H1 (cell line): ENCODE measurements around the gene GRID2. TPM values are rescaled to one million over a fixed set of nuclear protein-coding genes. Genes with fewer than 3 reads are reported as not detected.
A peak's percentile ranks its signal among the peaks of the same experiment; 100 is the strongest.

Source experiments
- CTCF ChIA-PET: fragments of 300-600 bp; sonication (Branson Sonifier 250); formaldehyde crosslinking; loops from one replicate; lab custom pipeline; 2021; ENCODE audit not compliant: partially characterized antibody; lab: Charles Lee
- POLR2A ChIA-PET: fragments of 300-600 bp; sonication (Branson Sonifier 250); formaldehyde crosslinking; loops from one replicate; lab custom pipeline; 2021; ENCODE audit warnings: inconsistent platforms; ENCODE audit not compliant: partially characterized antibody; lab: Charles Lee
- DNase-seq, 2 experiments: peaks; one replicate each; pipeline versions ENCODE4 v3.0.0 to v3.0.0-alpha.2; 2010 to 2022; ENCODE audit warnings: low spot score in 2 of 2, low read depth in 1 of 2, mixed read lengths in 1 of 2
- FAIRE-seq: peaks from 2 replicates; lab custom pipeline; 2011; peaks lifted over from hg19 to GRCh38; lab: Jason Lieb, UNC
- H2AFZ ChIP-seq: 2 replicates; pipeline ENCODE4 v1.8.1; 2012; ENCODE audit warnings: low read length, inconsistent platforms
- H2AK5ac ChIP-seq: 2 replicates; pipeline ENCODE4 v1.6.1; 2013; ENCODE audit warnings: low read depth, low read length
- H2BK120ac ChIP-seq: replicated peaks from 2 replicates; pipeline ENCODE3; 2013; ENCODE audit warnings: low read depth, low read length, inconsistent platforms
- H2BK12ac ChIP-seq: 2 replicates; pipeline ENCODE4 v1.6.1; 2013; ENCODE audit warnings: low read depth, low read length
- H2BK15ac ChIP-seq: 2 replicates; pipeline ENCODE4 v1.6.1; 2013; ENCODE audit warnings: low read length
- H2BK20ac ChIP-seq: 2 replicates; pipeline ENCODE4 v1.6.1; 2013; ENCODE audit warnings: low read length
- H2BK5ac ChIP-seq: 2 replicates; pipeline ENCODE4 v1.6.1; 2013; ENCODE audit warnings: low read depth, low read length
- H3K14ac ChIP-seq: 2 replicates; pipeline ENCODE4 v1.6.1; 2013; ENCODE audit warnings: inconsistent platforms; ENCODE audit not compliant: insufficient read length
- H3K18ac ChIP-seq: 2 replicates; pipeline ENCODE4 v1.6.1; 2013; ENCODE audit warnings: low read length; ENCODE audit errors: extremely low read depth
- H3K23ac ChIP-seq: 2 replicates; pipeline ENCODE4 v1.6.1; 2013; ENCODE audit warnings: inconsistent platforms; ENCODE audit not compliant: insufficient read length
- H3K23me2 ChIP-seq: 2 replicates; pipeline ENCODE4 v1.6.1; 2013; ENCODE audit warnings: low read depth, low read length
- H3K27ac ChIP-seq: 2 replicates; pipeline ENCODE4 v1.6.1; 2011; ENCODE audit warnings: low read depth, low read length, inconsistent platforms
- H3K27me3 ChIP-seq, 4 experiments: replicated peaks in 1 of 4; 1 replicate in 1 of 4; 2 replicates in 3 of 4; pipeline versions ENCODE4 v1.6.1 to v1.8.1; 2011 to 2013; ENCODE audit warnings: low read length in 3 of 4, mild to moderate bottlenecking in 3 of 4, inconsistent platforms in 2 of 4, mixed read lengths in 2 of 4, moderate library complexity in 1 of 4; ENCODE audit not compliant: control insufficient read depth in 3 of 4, insufficient read depth in 3 of 4; ENCODE audit errors: extremely low read depth in 1 of 4
- H3K36me3 ChIP-seq, 4 experiments: 2 replicates each; pipeline versions ENCODE4 v1.6.1 to v1.8.1; 2011 to 2013; ENCODE audit warnings: mild to moderate bottlenecking in 4 of 4, low read length in 3 of 4, moderate library complexity in 2 of 4, control low read depth in 1 of 4, inconsistent platforms in 1 of 4; ENCODE audit not compliant: insufficient read depth in 4 of 4, control insufficient read depth in 2 of 4
- H3K4ac ChIP-seq: replicated peaks from 2 replicates; pipeline ENCODE3; 2013; ENCODE audit warnings: low read length, low read depth, mixed read lengths, inconsistent platforms; ENCODE audit not compliant: insufficient read length
- H3K4me1 ChIP-seq, 4 experiments: replicated peaks in 1 of 4; 1 replicate in 1 of 4; 2 replicates in 3 of 4; pipeline versions ENCODE4 v1.6.1 to v1.8.1; 2011 to 2013; ENCODE audit warnings: low read length in 3 of 4, inconsistent platforms in 2 of 4, mixed read lengths in 1 of 4; ENCODE audit not compliant: insufficient read depth in 4 of 4, control insufficient read depth in 3 of 4
- H3K4me2 ChIP-seq, 2 experiments: 2 replicates each; pipeline versions ENCODE4 v1.6.1 to v1.8.1; 2011 to 2013; ENCODE audit warnings: low read depth in 2 of 2, low read length in 2 of 2, control low read depth in 1 of 2, inconsistent platforms in 1 of 2, mild to moderate bottlenecking in 1 of 2; ENCODE audit not compliant: insufficient read depth in 1 of 2
- H3K4me3 ChIP-seq, 4 experiments: fragments of 200-600, 300-600 bp in 1 of 4; sonication (generic), shearing (Covaris generic), sonication (Bioruptor Twin) in 1 of 4; 2 replicates each; pipeline versions ENCODE4 v1.5.1 to v1.8.1; 2011 to 2016; ENCODE audit warnings: low read length in 4 of 4, low read depth in 3 of 4, control low read depth in 2 of 4, inconsistent platforms in 2 of 4, mild to moderate bottlenecking in 2 of 4, mixed read lengths in 1 of 4, moderate library complexity in 1 of 4; ENCODE audit not compliant: insufficient read depth in 2 of 4; ENCODE audit errors: extremely low read depth in 1 of 4
- H3K56ac ChIP-seq: replicated peaks from 2 replicates; pipeline ENCODE3; 2013; ENCODE audit warnings: low read depth, mild to moderate bottlenecking, mixed read lengths, low read length, inconsistent platforms; ENCODE audit not compliant: insufficient read length
- H3K79me1 ChIP-seq: 2 replicates; pipeline ENCODE4 v1.6.1; 2013; ENCODE audit warnings: low read depth, low read length, control low read depth
- H3K79me2 ChIP-seq, 2 experiments: 2 replicates each; pipeline versions ENCODE4 v1.6.1 to v1.8.1; 2012 to 2013; ENCODE audit warnings: low read length in 2 of 2, mild to moderate bottlenecking in 2 of 2, inconsistent platforms in 1 of 2; ENCODE audit not compliant: insufficient read depth in 2 of 2, control insufficient read depth in 1 of 2
- H3K9ac ChIP-seq, 4 experiments: replicated peaks in 1 of 4; 1 replicate in 1 of 4; 2 replicates in 3 of 4; pipeline versions ENCODE4 v1.6.1 to v1.8.1; 2011 to 2013; ENCODE audit warnings: low read depth in 3 of 4, low read length in 3 of 4, control low read depth in 2 of 4, mild to moderate bottlenecking in 2 of 4, moderate library complexity in 2 of 4, inconsistent platforms in 1 of 4; ENCODE audit errors: extremely low read depth in 1 of 4
- H3K9me3 ChIP-seq, 2 experiments: 2 replicates each; pipeline versions ENCODE4 v1.6.1 to v1.8.1; 2012 to 2013; ENCODE audit warnings: mild to moderate bottlenecking in 2 of 2, moderate library complexity in 2 of 2, control low read depth in 1 of 2, inconsistent platforms in 1 of 2, low read depth in 1 of 2, low read length in 1 of 2, mixed read lengths in 1 of 2; ENCODE audit not compliant: insufficient read depth in 2 of 2
- H4K20me1 ChIP-seq, 2 experiments: replicated peaks in 1 of 2; 2 replicates each; pipeline versions ENCODE3 to v1.8.1; 2011 to 2013; ENCODE audit warnings: inconsistent platforms in 2 of 2, low read length in 2 of 2, mild to moderate bottlenecking in 1 of 2; ENCODE audit not compliant: insufficient read depth in 2 of 2, control insufficient read depth in 1 of 2
- H4K5ac ChIP-seq: 2 replicates; pipeline ENCODE4 v1.6.1; 2013; ENCODE audit warnings: low read length, low read depth, mixed read lengths, inconsistent platforms; ENCODE audit not compliant: insufficient read length
- H4K8ac ChIP-seq: 2 replicates; pipeline ENCODE4 v1.8.0; 2013; ENCODE audit warnings: mild to moderate bottlenecking, moderate library complexity, low read length, inconsistent platforms; ENCODE audit not compliant: insufficient read depth; ENCODE audit errors: extremely low read depth
- H4K91ac ChIP-seq: replicated peaks from 2 replicates; pipeline ENCODE3; 2013; ENCODE audit warnings: low read length, mixed read lengths, inconsistent platforms; ENCODE audit not compliant: insufficient read length
- BCL11A ChIP-seq, 2 experiments: IDR thresholded peaks; one replicate each; pipeline ENCODE4 v1.6.1; 2011; ENCODE audit warnings: low read depth in 2 of 2, low read length in 2 of 2, mild to moderate bottlenecking in 2 of 2
- EZH2 ChIP-seq: fragments of 200-600 bp; sonication (generic); IDR thresholded peaks from 2 replicates; pipeline ENCODE4 v1.7.1; 2012; ENCODE audit warnings: low read depth, mild to moderate bottlenecking, moderate library complexity, low read length, inconsistent platforms; ENCODE audit not compliant: severe bottlenecking
- RAD21 ChIP-seq, 2 experiments: IDR thresholded peaks in 1 of 2; conservative IDR thresholded peaks in 1 of 2; 2 replicates each; pipeline ENCODE4 v1.6.1; 2011; ENCODE audit warnings: low read depth in 2 of 2, low read length in 2 of 2, improper control_type of control experiment in 1 of 2, inconsistent platforms in 1 of 2, mild to moderate bottlenecking in 1 of 2, moderate library complexity in 1 of 2
- RBBP5 ChIP-seq: IDR thresholded peaks from 2 replicates; pipeline ENCODE4 v1.7.1; 2012; ENCODE audit warnings: low read depth, mild to moderate bottlenecking, inconsistent platforms, low read length, moderate library complexity, borderline replicate concordance
- RXRA ChIP-seq: IDR thresholded peaks from 2 replicates; pipeline ENCODE4 v1.6.1; 2011; ENCODE audit warnings: low read depth, mild to moderate bottlenecking, low read length, moderate library complexity; ENCODE audit not compliant: insufficient read depth
- SAP30 ChIP-seq: fragments of 300-600 bp; sonication (generic); IDR thresholded peaks from 2 replicates; pipeline ENCODE4 v1.7.1; 2012; ENCODE audit warnings: low read length, moderate library complexity, mild to moderate bottlenecking, inconsistent platforms; ENCODE audit not compliant: insufficient read depth, insufficient replicate concordance
- SIN3A ChIP-seq, 2 experiments: IDR thresholded peaks in 1 of 2; conservative IDR thresholded peaks in 1 of 2; 2 replicates each; pipeline ENCODE4 v1.6.1; 2011 to 2012; ENCODE audit warnings: low read length in 2 of 2, improper control_type of control experiment in 1 of 2, low read depth in 1 of 2, mild to moderate bottlenecking in 1 of 2
- SRF ChIP-seq: IDR thresholded peaks from 2 replicates; pipeline ENCODE4 v1.6.1; 2011; ENCODE audit warnings: mild to moderate bottlenecking, low read depth, low read length, moderate library complexity
- YY1 ChIP-seq: IDR thresholded peaks from 2 replicates; pipeline ENCODE4 v1.6.1; 2011; ENCODE audit warnings: low read depth, mild to moderate bottlenecking, low read length
- polyA plus RNA-seq, 7 experiments: library from polyadenylated mRNA; depleted of rRNA in 3 of 7; stranded (reverse) in 5 of 7; unstranded in 2 of 7; fragments of >200 nt in 5 of 7; fragments of 200-250 nt in 2 of 7; gene quantifications; 1 replicate in 5 of 7; 2 replicates in 1 of 7; 4 replicates in 1 of 7; pipeline versions ENCODE4 v1.2.1 to v1.2.3, GENCODE V29; 2011 to 2013; ENCODE audit warnings: missing spikeins in 2 of 7, mixed read lengths in 2 of 7
- total RNA-seq: library from RNA; stranded (reverse); fragmentation: NEBNext Ultra II Directional; extraction: Animal tissue kit (Norgen Biotek cat#: 25700); gene quantifications from 2 replicates; pipeline ENCODE4 v1.2.1, GENCODE V29; 2021
- TF ChIP-seq, protein P1 (sequence below): IDR thresholded peaks from 2 replicates; pipeline ENCODE4 v1.6.1; 2012; ENCODE audit warnings: inconsistent platforms
- TF ChIP-seq, protein P2 (sequence below): IDR thresholded peaks from 2 replicates; pipeline ENCODE4 v1.6.1; 2011; ENCODE audit warnings: low read length, improper control_type of control experiment

The GRID2 gene
- total and polyA plus RNA-seq, 2 of the 8 experiments (the other 6 are each of a cell fraction or from before 2014, with no cell fraction given) = 31.1 to 81.9 TPM

DNA sequence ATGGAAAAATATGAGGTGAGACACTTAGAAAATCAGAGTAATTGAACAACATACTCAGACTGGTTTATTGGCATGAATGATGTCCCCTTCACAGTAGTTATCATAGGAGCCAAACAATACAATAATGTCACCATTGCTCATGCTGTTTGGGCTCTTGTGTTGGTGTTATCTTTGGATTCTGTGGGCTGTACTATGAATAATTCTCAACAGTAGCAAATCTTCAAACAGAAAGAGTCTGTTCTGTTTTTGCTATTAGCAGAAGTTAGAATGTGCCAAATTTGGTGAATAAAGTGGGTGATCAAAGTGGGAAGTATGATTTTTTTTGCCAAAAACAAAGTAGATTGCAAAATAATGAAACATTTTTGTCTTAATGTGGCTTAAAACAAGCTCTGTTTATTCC is 58.3 kb downstream of the GRID2 start:
- Histone ChIP-seq H4K5ac (no peak overlapping the region), H2BK12ac (no peak overlapping the region), H2AFZ (no peak overlapping the region), H2BK120ac (no peak overlapping the region), H3K23ac (no peak overlapping the region), H3K9ac (no peak overlapping the region), H3K23me2 (no peaks in the 10 kb centered on the region), H3K27me3 (no peaks in the 10 kb centered on the region), H2BK5ac (no peak overlapping the region), H3K9me3 (no peaks in the 10 kb centered on the region), H4K8ac (no peak overlapping the region), H3K4me1 (peaks cover 0 to 9% (median 4%) of the 10 kb centered on the region in 4 experiments; a peak in 4 of 7 replicates), H3K14ac (no peak overlapping the region), H3K79me1 (no peaks in the 10 kb centered on the region), H3K79me2 (peaks cover 0 to 10% of the 10 kb centered on the region in 2 experiments; a peak in 1 of 4 replicates), H3K4me3 (no peak overlapping the region), H4K91ac (no peak overlapping the region), H2AK5ac (no peak overlapping the region), H2BK15ac (no peak overlapping the region), H3K36me3 (no peaks in the 10 kb centered on the region), H3K27ac (no peak overlapping the region), H4K20me1 (no peaks in the 10 kb centered on the region), H3K4me2 (no peak overlapping the region), H3K56ac (no peak overlapping the region), H3K18ac (no peak overlapping the region), H3K4ac (no peak overlapping the region), H2BK20ac (no peak overlapping the region)
- ChIA-PET POLR2A (interaction anchor here (1.3 kb wide), 1 partner anchor 14 kb away, joined by 3 read pairs; no protein-coding TSS in a partner anchor), CTCF (interaction anchor here (0.6 kb wide), 1 partner anchor 26 kb away, joined by 3 read pairs; no protein-coding TSS in a partner anchor)
- TF ChIP-seq, protein P1, sequence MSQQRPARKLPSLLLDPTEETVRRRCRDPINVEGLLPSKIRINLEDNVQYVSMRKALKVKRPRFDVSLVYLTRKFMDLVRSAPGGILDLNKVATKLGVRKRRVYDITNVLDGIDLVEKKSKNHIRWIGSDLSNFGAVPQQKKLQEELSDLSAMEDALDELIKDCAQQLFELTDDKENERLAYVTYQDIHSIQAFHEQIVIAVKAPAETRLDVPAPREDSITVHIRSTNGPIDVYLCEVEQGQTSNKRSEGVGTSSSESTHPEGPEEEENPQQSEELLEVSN = no peak
- no peak for TF ChIP-seq BCL11A (IDR thresholded peaks at IDR 0.05; ENCODE audit: low read depth in 2 of 2, low read length in 2 of 2)
- TF ChIP-seq RXRA = no peak
- no peak for TF ChIP-seq RAD21 (IDR thresholded peaks at IDR 0.05 in 1 of 2, conservative IDR thresholded peaks at IDR 0.05 in 1 of 2; ENCODE audit: low read depth in 2 of 2, low read length in 2 of 2)
- TF ChIP-seq EZH2 = no peak
- TF ChIP-seq YY1 = no peak
- TF ChIP-seq, protein P2, sequence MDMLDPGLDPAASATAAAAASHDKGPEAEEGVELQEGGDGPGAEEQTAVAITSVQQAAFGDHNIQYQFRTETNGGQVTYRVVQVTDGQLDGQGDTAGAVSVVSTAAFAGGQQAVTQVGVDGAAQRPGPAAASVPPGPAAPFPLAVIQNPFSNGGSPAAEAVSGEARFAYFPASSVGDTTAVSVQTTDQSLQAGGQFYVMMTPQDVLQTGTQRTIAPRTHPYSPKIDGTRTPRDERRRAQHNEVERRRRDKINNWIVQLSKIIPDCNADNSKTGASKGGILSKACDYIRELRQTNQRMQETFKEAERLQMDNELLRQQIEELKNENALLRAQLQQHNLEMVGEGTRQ = no peak
- TF ChIP-seq SRF = no peak
- TF ChIP-seq SAP30 = no peak
- no peak for TF ChIP-seq SIN3A (conservative IDR thresholded peaks at IDR 0.05 in 1 of 2, IDR thresholded peaks at IDR 0.05 in 1 of 2; ENCODE audit: low read depth in 1 of 2, low read length in 2 of 2)
- no peak for TF ChIP-seq RBBP5
- DNase-seq = no peak
- FAIRE-seq = peak; percentile 58
